SKM-1 (cell line): ENCODE measurements around the gene SLC43A2.

Experiments
- DNase-seq: peaks from one replicate; lab custom pipeline; 2025; ENCODE audit not compliant: unreplicated experiment; lab: John Stamatoyannopoulos, UW

SLC43A2 gene

DNA sequence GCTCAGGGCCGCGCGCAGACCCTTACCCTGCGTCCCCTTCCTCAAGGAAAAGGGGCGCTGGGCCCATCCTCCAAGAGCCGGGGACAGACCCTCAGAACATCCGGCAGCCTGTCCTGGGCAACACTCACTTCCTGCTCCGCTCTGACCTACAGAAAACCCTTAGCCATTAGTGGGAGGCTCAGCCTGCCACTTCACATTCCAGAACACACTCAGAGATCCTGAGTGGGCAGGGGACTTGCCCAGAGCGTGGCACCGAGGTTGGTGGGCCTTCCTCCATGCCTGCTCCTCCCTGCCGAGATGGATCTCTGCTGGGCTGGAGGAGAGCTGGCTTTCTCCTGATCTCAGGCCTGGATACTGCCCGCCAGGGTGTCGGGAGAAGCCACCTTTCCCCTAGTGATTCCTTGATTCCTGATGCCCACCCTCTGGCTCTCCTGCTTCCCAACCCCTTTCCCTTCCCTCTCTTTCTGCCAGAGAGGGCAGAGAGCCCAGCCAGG, 15.4 kb upstream of the SLC43A2 start:
- no peak for DNase-seq

DNA sequence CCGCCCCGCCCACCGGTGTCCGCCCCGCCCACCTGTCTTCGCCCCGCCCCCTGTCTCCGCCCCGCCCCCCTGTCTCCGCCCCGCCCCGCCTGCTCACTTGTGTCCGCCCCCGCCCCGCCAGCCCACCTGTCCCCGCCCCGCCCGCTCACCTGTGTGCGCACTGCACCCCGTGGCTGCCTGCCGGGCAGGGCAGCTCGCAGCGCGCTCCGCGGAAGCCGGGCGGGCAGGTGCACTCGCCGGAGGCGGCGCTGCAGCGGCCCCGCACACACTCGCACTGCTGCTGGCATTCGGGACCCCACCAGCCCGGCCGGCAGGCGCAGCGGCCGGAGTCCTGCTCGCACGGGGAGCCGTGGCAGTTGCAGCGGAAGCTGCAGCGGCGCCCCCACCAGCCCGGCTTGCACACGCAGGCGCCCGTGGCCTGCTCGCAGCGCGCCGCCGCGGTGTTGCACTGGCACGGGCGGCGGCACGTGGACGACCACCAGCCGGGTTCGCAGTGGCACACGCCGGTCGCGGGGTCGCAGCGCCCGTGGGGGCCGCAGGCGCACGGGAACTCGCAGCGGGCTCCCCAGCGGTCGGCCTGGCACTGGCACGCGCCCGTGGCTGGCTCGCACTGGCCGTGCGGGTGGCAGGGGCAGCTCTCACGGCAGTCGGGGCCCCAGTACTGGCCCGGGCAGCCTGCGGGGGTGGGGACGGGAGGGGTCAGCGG, 14.8 kb upstream of the SLC43A2 start:
- DNase-seq, result no peak

- no peak for DNase-seq
Measured at GRCh38 chr17:1641065-1641403, 12.4 kb upstream of the SLC43A2 start.

GRCh38 chr17:1640329-1641064, 11.9 kb upstream of the SLC43A2 start:
- DNase-seq, result no peak

GRCh38 chr17:1639549-1640180, 11.0 kb upstream of the SLC43A2 start:
- DNase-seq, result no peak

DNA sequence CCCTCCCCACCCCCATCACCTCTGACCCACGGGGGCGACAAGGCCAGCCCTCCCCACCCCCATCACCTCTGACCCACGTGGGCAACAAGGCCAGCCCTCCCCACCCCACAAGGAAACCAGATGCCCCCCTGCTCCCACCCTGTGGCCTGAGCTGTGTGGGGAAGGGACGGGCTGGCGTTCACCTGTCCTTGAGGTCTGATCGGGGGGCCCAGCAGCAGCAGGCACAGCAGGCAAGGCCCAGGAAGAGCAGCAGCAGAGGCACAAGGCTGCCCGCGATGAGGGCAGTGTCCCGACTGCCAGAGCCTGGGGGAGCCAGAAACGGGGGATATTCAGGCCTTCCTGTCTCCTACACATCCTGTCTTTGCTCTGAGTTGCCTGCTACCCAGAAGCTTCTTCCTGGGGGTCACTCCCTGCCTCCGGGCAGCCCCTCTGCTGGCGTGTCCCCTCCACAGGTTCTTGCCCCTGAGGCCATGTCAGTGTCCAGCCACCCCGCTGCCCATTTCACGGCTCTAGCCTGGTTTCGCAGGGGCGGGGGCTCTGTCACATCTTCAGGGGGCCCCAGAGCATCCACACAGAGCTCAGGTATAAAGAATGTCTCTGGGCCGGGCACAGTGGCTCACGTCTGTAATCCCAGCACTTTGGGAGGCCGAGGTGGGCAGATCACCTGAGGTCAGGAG, 10.1 kb upstream of the SLC43A2 start:
- no peak for DNase-seq

- DNase-seq, result no peak
Measured at GRCh38 chr17:1638171-1638590, 9.5 kb upstream of the SLC43A2 start.

- no peak for DNase-seq
Measured at GRCh38 chr17:1636732-1637285, 8.2 kb upstream of the SLC43A2 start.

DNA sequence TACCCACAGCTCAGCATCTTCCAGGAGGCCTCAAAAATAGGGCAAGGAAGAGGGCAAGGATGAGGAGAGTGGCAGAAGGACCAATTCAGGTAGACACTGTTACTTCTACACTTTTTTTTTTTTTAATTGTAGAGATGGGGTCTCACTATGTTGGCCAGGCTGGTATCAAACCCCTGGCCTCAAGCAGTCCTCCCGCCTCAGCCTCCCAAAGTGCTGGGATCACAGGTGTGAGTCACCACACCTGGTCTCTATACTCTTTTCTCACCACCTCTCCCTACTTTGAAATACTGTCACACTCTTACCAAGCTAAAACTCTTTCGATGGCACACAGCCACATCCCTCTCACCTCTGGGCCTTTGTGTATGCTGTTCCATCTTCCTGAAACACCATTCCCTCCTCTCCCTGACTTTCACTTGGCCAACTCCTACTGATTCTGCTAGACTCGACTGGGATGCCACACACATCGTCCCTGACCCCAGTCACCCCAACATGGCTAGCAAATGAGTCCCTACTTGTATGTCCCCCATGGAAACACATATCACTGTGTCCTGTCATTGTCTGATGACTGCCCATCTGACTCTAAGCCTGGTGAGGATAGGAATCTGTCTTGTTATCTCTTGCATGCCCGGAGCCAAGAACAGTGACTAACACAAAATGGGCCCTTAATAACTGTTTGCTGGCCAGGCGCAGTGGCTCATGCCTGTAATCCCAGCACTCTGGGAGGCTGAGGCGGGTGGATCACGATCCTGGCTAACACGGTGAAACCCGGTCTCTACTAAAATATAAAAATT, 7.2 kb upstream of the SLC43A2 start:
- DNase-seq, result no peak

DNA sequence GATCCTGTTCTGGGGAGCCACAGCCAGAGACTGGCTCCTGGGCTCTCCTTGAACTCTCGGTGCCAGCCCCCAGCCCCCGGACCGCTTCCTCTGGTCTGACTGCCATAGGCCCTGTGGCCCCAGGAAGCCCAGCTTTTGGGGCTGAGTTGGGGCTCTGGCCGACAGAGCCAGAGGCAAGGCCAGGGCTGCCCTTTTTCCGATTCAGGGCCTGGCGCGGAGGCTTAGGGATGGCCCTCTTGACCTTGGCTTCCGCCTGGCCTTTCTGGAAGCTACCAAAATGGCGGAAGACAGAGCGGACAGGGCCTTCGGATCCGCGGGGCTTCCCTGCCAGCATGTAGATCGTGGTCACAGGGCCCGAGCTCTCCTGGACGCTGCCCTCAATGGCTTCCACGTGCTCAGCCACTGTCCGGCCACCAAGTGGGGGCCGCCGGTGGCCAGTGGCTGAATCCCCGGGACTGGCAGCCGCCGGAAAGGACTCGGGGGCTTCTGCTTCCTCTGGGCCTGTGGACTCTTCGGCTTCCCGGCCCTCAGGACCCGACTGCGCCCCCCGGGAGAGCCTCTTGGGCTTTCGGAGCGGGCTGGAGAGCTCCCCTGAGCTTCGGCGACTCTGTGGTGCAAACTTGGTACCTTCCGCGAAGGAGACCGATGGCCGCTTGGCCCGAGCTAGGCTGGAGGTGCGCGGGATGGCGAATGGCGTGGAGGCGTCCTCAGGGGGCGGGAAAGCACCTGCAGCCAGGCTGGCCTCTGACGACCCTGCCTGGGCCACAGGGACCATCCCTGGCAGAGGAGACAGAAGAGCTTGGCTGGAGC, 6.4 kb upstream of the SLC43A2 start:
- DNase-seq, result no peak

DNA sequence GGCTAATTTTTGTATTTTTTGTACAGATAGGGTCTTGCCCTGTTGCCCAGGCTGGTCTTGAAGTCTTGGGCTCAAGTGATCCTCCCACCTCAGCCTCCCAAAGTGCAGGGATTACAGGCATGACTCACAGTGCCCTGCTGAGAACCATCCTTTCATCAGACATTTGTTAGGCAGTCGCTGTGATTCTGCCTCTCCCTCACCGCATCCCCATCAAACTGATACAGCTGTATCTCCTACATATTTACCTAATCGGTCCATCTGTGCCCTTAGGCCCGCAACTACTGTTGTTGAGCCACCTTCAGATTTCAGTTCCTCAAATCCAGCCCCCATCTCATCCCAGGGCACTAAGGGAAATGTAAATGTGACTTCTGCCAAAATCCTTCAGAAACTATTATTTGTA, 2.0 kb upstream of the SLC43A2 start:
- no peak for DNase-seq

- DNase-seq, result no peak
Measured at GRCh38 chr17:1629504-1630310, 1.1 kb upstream of the SLC43A2 start.

GRCh38 chr17:1628856-1629503, 346 bp upstream of the SLC43A2 start:
- DNase-seq, result peak; percentile 28

GRCh38 chr17:1627182-1627981, 1.3 kb downstream of the SLC43A2 start:
- DNase-seq, result peak; percentile 74

GRCh38 chr17:1626333-1626732, 2.3 kb downstream of the SLC43A2 start:
- no peak for DNase-seq

GRCh38 chr17:1625581-1625980, 3.1 kb downstream of the SLC43A2 start:
- DNase-seq, result no peak

DNA sequence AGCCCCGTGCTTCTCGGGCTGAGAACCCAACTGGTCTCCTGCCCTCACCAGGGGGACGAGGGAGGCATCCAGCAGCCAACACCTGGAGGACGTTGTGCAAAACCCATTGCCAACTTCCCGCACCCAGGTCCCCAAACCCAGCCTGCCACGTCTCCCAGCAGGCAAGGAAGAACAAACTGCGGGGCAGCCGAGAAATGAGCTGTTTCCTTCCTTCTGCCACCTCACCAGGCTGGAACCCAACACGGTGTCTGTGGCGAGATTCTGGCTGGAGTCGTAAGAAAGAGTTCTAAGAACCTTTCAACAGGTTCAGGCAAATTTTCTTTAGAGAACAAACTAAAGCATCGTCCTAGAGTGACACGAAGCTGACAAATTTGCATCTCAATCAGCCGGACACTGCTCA, 3.6 kb downstream of the SLC43A2 start:
- DNase-seq, result no peak
